OCI-LY7 (cell line): ENCODE measurements around the gene ZNF655. TPM values are rescaled to one million over a fixed set of nuclear protein-coding genes. Genes with fewer than 3 reads are reported as not detected.
A peak's percentile ranks its signal among the peaks of the same experiment; 100 is the strongest.

Experiments
- BruUV-seq: library from RNA; stranded (reverse); fragments of 400-500 nt; replicated peaks from 2 replicates; lab custom pipeline; 2021; lab: Mats Ljungman, UMichigan
- CTCF ChIA-PET: fragments of 300-600 bp; sonication (Branson Sonifier 250); formaldehyde crosslinking; loops from one replicate; lab custom pipeline; 2022; ENCODE audit warnings: antibody characterized with exemption; ENCODE audit not compliant: unreplicated experiment; lab: Charles Lee
- POLR2A ChIA-PET: fragments of 300-600 bp; sonication (Branson Sonifier 250); formaldehyde crosslinking; loops from one replicate; lab custom pipeline; 2022; ENCODE audit warnings: antibody characterized with exemption; lab: Charles Lee
- DNase-seq: peaks from one replicate; pipeline ENCODE4 v3.0.0-alpha.2; 2015; ENCODE audit warnings: low spot score
- H2AFZ ChIP-seq: fragments of 200-600 bp; sonication (generic), shearing (Covaris generic); 2 replicates; pipeline ENCODE4 v1.6.1; 2014; ENCODE audit warnings: mild to moderate bottlenecking, antibody characterized with exemption, low read length, moderate library complexity
- H3K27ac ChIP-seq: fragments of 200-600 bp; sonication (generic); 2 replicates; pipeline ENCODE4 v1.5.1; 2014; ENCODE audit warnings: mixed run types, low read depth, mild to moderate bottlenecking, moderate library complexity, low read length, inconsistent platforms; ENCODE audit not compliant: poor library complexity, severe bottlenecking
- H3K36me3 ChIP-seq: fragments of 200-600 bp; sonication (generic); 2 replicates; pipeline ENCODE4 v1.6.1; 2014; ENCODE audit warnings: mild to moderate bottlenecking, antibody characterized with exemption, low read length, moderate library complexity, mixed read lengths; ENCODE audit not compliant: insufficient read depth
- H3K4me1 ChIP-seq: fragments of 200-600 bp; sonication (generic); 2 replicates; pipeline ENCODE4 v1.5.1; 2014; ENCODE audit warnings: mild to moderate bottlenecking, low read length; ENCODE audit not compliant: insufficient read depth, poor library complexity, severe bottlenecking
- H3K4me2 ChIP-seq: fragments of 200-600 bp; sonication (generic); 2 replicates; pipeline ENCODE4 v1.6.1; 2014; ENCODE audit warnings: mild to moderate bottlenecking, low read length
- H3K4me3 ChIP-seq: fragments of 200-600 bp; sonication (generic); 2 replicates; pipeline ENCODE4 v1.5.1; 2014; ENCODE audit warnings: mild to moderate bottlenecking, low read depth, low read length; ENCODE audit not compliant: poor library complexity, severe bottlenecking
- H3K79me2 ChIP-seq: fragments of 200-600 bp; sonication (generic); 2 replicates; pipeline ENCODE4 v1.6.1; 2016; ENCODE audit warnings: low read depth, mild to moderate bottlenecking, low read length, moderate library complexity, mixed read lengths; ENCODE audit not compliant: insufficient read depth
- H3K9me2 ChIP-seq: fragments of 200-600 bp; sonication (generic); 2 replicates; pipeline ENCODE4 v1.6.1; 2016; ENCODE audit warnings: mild to moderate bottlenecking, low read length, mixed read lengths; ENCODE audit not compliant: insufficient read depth
- H3K9me3 ChIP-seq: fragments of 200-600 bp; sonication (generic); 2 replicates; pipeline ENCODE4 v1.6.1; 2014; ENCODE audit warnings: mild to moderate bottlenecking, mixed run types, low read length, mixed read lengths
- H4K20me1 ChIP-seq: fragments of 200-600 bp; sonication (generic); 2 replicates; pipeline ENCODE4 v1.6.1; 2014; ENCODE audit warnings: mild to moderate bottlenecking, antibody characterized with exemption, low read length, moderate library complexity, mixed read lengths; ENCODE audit not compliant: insufficient read depth
- CTCF ChIP-seq: fragments of 200-600 bp; sonication (generic); conservative IDR thresholded peaks from 2 replicates; pipeline ENCODE4 v1.5.1; 2014; ENCODE audit warnings: mild to moderate bottlenecking, antibody characterized with exemption, low read length, moderate library complexity, mixed read lengths
- EZH2phosphoT487 ChIP-seq: fragments of 200-600 bp; sonication (generic); IDR thresholded peaks from 2 replicates; pipeline ENCODE4 v1.6.1; 2018; ENCODE audit warnings: low read depth, borderline replicate concordance, mild to moderate bottlenecking, mixed run types, antibody characterized with exemption, low read length, moderate library complexity, mixed read lengths
- intact Hi-C: fragments of 100-400 bp; cut with micrococcal nuclease; formaldehyde crosslinking; loops from one replicate; pipeline ENCODE4 v1.10.0; 2022; ENCODE audit not compliant: unreplicated experiment
- total RNA-seq, 2 experiments: library from RNA; depleted of rRNA in 1 of 2; stranded (reverse); fragments of >200 nt in 1 of 2; shearing (Covaris generic) in 1 of 2; gene quantifications; 2 replicates each; pipeline ENCODE4 v1.2.3, GENCODE V29; 2014 to 2022

Gene ZNF655
- total RNA-seq, 2 experiments from 2014 or later, result 64.1 to 79.7 TPM

- BruUV-seq, result no TSS peak
- no peaks in the 10 kb centered on the region for H3K9me3 ChIP-seq
- DNase-seq, result no peak
- ChIA-PET POLR2A (no interaction called here), CTCF (no interaction called here)
- no peak overlapping the region for H3K4me2 ChIP-seq
- TF ChIP-seq CTCF (no peak), EZH2phosphoT487 (no peak)
- H2AFZ ChIP-seq, result no peak overlapping the region
- H3K27ac ChIP-seq, result no peak overlapping the region
- no peaks in the 10 kb centered on the region for H4K20me1 ChIP-seq
- H3K4me3 ChIP-seq, result no peak overlapping the region
- no peaks in the 10 kb centered on the region for H3K9me2 ChIP-seq
- H3K4me1 ChIP-seq, result peaks cover 11% of the 10 kb centered on the region
- H3K36me3 ChIP-seq, result peaks cover 11% of the 10 kb centered on the region; the same call in 1 of the 2 replicates
- peaks cover 10% of the 10 kb centered on the region; the same call in 1 of the 2 replicates for H3K79me2 ChIP-seq
- intact Hi-C loops, result no loop called here
Measured at GRCh38 chr7:99614495-99614894, 56.1 kb downstream of the ZNF655 start.

- CTCF ChIA-PET, result no interaction called here
- no TSS peak for BruUV-seq
Measured at GRCh38 chr7:99615989-99616358, 57.5 kb downstream of the ZNF655 start.

More at GRCh38 chr7:99615989-99616358, 57.5 kb downstream of the ZNF655 start:
- H2AFZ ChIP-seq, result peak overlapping the region; percentile 100
- H3K4me1 ChIP-seq, result peaks cover 11% of the 10 kb centered on the region
- POLR2A ChIA-PET, result interaction anchor here (0.5 to 1.5 kb wide), 3 partner anchors 11 to 111 kb away, joined by 3 read pairs; no protein-coding TSS in a partner anchor
- peaks cover 10% of the 10 kb centered on the region; the same call in 1 of the 2 replicates for H3K79me2 ChIP-seq
- no peaks in the 10 kb centered on the region for H3K9me2 ChIP-seq
- H3K36me3 ChIP-seq, result peaks cover 26% of the 10 kb centered on the region; the same call in 1 of the 2 replicates
- TF ChIP-seq EZH2phosphoT487 (no peak), CTCF (no peak)
- intact Hi-C loops, result no loop called here
- H4K20me1 ChIP-seq, result no peaks in the 10 kb centered on the region
- H3K27ac ChIP-seq, result no peak overlapping the region
- H3K4me3 ChIP-seq, result peak overlapping the region; percentile 100
- H3K4me2 ChIP-seq, result peak overlapping the region; percentile 92
- DNase-seq, result no peak
- H3K9me3 ChIP-seq, result no peaks in the 10 kb centered on the region
